ENCODE measurements around the gene WLS.
"Not testable (repeated sequence)": the region's sequence is repeated elsewhere in the genome, so short reads cannot be mapped to it uniquely, and the experiment has no call there.

WLS gene

DNA sequence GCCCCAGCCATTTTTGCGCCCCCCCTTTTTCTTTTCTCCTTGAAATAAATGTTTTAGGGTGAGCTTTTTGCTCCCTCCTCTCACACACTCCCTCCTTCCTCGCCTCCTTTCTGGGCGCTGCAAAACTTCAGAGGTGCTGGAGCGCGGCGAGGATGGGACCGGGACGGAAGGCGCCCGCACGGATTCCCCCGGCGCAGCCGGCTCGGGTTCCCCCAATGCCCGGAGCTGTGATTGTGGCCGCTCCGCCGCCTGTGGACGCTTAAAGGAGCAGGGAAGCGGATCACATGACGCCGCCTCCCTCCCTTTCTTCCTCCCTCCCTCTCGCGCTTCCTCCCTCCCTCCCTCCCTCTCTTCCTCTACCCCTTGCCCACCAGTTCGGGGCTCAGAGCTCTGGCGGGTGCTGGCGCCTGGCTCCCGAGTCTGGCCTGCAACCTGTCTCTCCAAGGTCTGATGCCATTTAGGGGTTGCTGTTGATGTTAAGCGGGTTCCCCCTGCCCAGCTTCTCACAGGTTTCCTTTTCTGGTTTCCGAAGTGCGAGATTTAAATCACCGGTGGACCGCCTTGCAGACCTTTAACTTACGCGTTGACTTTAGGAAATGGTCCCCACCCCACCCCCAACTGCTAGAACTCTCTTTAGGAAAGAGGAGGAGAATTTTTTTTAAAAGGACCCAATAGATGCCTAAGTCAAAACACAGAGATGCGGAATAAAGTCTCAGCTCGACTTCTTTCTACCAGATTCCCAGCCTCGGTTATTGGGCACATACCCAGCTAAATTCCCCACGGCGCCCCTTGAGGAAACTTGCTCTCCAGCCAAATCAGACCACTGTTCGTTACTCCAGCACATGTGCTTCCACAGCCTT lies at the start of gene WLS:
WLS (minus strand) TSS at position 235 of the 860 bp plus-strand sequence; CDS start at position 11, 224 bp downstream.
- DNase-seq (ENCODE audit: low spot score), result peak; percentile 78

DNA sequence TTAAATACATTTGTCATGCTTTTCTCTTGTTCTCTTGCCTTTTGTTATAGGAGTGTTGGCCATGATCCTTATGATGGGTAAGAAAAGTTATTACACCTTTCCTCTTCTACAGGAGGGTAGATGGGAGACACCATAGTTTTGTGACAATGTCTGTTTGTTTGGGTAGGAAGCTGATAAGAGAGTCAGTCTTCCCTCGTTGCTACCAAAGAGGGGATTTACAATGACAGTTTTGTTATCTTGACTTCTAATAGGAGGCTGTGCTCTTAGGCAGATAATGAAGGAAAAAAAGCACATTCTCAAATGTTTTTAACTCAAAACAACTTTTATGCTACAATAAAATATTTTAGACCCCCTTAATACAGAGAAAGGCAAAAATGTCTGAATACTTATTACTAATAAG lies 48.0 kb upstream of the WLS start:
- no peak for DNase-seq (ENCODE audit: low spot score)

DNA sequence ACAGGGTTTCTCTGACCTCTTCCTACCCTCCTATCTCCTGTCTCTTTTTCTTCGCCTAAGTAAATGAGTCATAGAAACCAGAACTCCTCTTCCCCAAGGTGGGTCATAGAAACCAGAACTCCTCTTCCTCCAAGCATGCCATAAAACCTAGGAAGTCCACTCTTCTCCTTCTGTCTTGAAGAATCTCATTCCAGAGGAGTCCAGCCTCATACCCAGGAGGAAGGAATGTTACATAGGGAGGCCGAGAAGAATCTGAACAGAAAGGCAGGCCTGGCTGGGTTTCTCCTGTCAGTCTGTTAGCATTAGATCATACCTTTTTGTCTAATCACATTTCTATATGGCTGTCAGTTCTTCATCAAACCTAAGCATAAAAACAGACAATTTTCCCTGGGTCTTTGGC lies 47.5 kb upstream of the WLS start:
- DNase-seq (ENCODE audit: low spot score), result no peak

DNA sequence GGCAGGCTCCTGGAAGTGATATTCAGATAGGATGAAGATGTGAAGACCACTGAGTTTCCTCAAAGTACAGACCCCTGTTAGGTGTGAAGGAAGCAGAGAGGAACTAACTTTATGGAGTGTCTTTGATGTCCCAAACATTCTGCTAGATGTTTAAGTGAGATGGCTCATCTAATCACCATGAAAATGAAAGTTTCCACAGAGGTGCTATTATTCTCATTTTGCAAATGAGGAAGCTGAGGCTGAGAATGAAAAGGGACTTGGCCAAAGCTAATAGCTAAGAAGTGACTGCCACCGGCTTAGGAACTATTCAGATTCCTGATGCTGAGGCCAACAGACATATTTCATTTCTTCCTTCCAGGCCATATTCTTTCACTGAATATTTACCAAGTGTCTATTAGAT lies 45.9 kb upstream of the WLS start:
- no peak for DNase-seq (ENCODE audit: low spot score)

DNA sequence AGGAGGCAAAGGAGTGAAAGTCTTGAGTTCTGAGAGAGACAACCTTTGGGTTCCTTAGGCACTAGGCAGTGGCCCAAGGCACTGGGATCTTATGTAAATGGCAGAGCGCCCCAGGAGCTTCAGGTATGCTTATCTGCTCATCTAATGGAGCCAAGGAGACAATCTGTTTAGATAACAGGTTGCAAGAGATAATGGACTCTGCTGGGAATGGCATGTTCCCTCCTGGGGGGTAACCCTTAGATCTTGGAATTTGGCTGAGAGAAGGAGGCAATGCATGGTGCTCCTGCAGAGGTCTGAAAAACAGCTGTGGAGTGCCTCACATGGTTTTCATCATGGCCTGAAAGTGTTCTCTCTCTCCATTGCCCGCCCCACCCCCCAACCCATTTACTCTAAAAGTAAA lies 44.1 kb upstream of the WLS start:
- no peak for DNase-seq (ENCODE audit: low spot score)

DNA sequence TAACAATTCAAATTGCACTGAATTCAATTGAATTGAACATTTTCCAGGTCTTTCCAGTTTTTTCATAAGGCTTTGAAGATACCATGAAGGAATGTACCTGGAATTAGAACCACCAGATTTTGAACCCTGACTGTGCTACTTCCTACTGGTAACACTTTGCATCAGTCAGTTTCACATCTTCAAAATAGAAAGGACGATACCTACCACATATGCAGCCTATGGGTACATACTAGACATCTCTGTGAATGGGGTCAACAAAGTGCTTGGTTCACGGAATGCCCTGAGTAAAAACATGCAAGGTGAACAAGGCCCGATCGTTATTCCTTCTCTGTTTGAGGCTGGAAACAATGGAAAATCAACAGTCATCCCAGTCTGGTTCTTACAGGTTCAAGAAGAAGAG lies 41.2 kb upstream of the WLS start:
- no peak for DNase-seq (ENCODE audit: low spot score)

DNA sequence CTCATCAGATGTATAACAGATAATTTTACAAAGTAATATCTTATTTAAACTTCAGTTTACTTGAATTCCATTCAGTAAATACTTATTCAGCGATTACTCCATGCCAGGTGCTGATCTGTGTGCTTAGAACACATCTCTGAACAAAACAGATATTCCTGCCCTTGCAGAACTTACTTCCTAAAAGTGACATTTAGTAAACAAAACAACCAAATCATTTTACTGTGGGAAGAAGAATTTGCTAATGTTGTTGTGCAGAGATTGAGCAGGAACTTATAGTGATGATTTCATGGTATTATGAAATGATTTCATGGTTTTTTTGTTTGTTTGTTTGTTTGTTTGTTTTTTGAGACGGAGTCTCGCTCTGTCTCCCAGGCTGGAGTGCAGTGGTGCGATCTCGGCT lies 39.3 kb upstream of the WLS start:
- DNase-seq (ENCODE audit: low spot score), result no peak

DNA sequence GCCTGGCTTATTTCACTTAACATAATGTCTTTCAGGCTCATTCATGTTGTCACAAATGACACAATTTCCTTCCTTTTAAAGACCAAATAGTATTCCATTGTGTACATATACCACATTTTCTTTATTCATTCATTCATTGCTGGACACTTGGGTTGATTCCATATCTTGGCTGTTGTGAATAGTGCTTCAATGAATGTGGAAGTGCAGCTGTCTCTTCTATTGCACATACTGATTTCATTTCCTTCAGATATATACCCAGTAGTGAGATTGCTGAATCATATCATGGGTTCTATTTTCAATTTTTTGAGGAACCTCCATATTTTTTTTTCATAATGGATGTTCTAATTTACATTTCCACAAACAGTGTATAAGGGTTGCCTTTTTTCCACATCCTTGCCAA lies 38.6 kb upstream of the WLS start:
- DNase-seq (ENCODE audit: low spot score), result no peak

DNA sequence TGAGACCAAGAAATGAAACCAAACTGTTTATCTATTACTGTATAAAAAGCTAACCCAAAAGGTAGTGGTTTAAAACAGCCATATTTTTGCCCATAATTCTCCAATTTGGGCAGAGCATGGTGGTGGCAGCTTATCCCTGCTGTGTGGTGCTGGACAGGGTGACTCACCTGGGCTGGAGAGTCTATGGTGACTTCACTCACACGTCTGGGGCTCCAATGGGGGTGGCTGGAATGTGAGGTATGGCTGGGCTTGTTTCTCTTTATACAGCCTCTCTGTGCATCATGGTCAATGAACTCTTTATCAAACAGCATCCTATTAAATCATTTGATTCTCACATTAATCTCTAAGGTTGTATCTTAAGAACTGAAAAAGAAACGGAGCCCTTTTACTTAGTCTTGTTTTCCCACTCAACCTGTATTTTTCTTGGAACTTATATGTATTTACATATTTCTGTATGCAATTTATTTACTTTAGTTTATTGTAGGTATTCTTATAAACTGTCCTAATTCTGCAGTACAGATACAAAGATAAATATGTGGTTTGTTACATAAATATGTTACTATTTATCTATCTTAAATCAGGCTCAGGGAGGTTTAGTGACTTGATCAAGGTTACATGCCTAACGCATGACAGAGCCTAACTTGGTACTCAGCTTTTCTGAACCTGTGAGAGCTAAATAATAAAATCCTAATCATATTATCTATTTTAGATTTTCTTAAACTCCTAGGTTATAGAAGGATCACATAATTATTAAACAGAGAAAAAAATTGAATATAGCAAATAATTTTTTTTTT lies 37.5 kb upstream of the WLS start:
- peak; percentile 51 for DNase-seq (ENCODE audit: low spot score)

DNA sequence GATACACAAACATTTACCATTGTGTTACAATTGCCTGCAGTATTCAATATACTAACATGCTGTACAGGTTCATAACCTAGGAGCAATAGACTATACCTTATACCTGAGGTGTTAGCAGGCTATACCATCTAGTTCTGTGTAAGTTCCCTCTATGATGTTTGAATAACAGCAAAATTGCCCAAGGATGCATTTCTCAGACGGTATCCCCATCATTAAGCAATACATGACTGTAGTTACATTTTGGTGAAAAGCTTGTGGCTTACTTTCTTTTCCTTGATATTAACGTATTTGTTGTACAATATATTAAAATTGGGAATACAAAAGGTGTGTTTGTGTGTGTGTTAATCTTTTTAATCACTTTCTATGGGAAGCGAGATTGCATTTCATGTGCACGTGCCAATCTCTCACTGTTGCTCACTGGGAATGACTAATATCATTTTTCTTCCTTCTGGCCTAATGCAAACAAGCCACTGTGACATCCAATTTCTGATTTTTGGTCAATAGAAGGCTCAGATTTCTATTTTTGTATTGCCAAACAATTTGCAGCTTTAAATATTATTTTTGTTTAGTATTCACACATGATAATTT lies 36.7 kb upstream of the WLS start:
- DNase-seq (ENCODE audit: low spot score), result no peak

DNA sequence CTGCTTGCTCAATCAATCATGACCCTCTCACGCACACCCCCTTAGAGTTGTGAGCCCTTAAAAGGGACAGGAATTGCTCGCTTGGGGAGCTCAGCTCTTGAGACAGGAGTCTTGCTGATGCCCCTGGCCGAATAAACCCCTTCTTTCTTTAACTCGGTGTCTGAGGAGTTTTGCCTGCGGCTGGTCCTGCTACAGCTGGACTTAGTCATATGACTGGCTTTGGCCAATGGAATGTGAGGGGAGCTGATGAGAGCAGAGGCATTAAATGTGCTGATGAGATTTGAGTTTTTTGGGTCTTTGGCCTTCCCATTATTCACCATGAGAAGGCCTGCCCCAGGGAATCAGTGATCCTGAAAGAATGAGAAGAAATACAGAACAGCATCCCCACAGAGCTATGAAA lies 24.5 kb upstream of the WLS start:
- not testable (repeated sequence) for DNase-seq (ENCODE audit: low spot score)

DNA sequence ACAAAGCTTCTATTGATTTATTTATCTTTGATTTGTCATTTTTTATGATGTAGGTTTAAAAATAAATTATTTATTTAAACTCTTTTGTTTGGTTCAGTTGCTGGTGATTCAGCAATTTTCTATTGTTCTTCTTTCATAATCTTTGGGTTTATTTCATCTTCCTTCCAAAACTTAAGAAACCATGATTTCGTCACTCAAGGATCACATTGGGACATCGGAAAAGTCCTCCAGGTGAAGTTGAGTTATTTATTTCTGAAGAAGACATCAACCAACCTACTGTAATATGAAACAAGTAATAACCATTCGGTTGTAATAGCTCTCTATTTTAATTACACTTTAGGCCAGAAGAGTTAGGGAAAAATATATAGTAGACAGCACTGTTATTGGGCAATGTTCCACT lies 23.0 kb upstream of the WLS start:
- DNase-seq (ENCODE audit: low spot score), result no peak

DNA sequence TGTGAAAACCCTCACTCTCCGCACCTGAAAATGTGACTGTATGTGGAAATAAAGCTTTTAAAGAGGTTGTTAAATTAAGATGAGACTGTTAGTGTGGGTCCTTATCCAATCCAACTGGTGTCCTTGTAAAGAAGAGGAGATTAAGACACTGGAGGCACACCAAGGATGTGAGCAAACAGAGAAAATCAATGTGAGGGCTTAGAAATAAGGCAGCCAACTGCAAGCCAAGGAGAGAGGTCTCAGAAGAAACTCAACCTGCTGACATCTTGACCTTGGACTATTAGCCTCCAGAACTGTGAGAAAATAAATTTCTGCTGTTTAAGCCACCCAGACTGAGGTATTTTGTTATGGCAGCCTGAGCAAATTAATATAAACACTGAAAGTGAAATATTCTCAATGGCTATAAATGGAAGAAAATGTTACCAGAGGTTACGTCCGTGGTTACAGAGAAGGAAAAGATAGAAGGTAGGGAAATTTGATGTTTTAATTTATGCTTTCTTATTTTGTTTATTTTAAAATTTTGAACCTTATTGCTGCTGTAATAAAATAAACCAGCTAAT lies 22.4 kb upstream of the WLS start:
- DNase-seq (ENCODE audit: low spot score), result no peak

DNA sequence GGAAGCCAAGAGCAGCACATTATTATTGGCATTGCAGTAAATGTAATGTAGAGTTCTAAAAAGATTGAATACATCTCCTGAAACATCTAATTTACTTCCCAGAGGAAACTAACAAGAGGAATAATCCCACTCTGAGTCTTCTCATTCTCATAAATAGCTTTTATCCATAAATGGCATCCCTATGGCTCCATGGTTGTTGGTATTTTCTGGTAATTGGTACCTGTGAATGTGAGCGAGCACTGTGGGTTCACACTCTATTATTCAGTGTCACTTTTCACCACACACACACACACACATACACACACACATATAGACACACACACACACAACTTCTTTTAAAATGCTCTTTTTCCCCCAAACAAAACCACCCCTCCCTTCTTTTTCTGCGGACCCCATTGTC lies 4.7 kb upstream of the WLS start:
- DNase-seq (ENCODE audit: low spot score), result no peak

DNA sequence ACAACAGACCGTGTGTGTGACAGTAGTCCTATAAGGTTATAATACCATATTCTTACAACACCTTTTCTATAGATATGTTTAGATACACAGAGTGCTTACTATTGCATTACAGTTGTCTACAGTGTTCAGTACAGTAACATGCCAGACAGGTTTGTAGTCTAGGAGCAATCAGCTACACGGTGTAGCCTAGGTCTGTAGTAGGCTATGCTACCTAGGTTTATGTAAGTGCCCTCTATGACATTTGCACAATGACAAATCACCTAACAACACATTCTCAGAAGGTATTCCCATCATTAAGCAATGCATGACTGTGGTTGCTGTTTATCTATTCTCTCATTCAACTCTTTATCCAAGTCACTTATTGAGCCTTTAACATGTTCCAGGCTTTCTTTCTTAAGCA lies 1.8 kb upstream of the WLS start:
- no peak for DNase-seq (ENCODE audit: low spot score)

DNA sequence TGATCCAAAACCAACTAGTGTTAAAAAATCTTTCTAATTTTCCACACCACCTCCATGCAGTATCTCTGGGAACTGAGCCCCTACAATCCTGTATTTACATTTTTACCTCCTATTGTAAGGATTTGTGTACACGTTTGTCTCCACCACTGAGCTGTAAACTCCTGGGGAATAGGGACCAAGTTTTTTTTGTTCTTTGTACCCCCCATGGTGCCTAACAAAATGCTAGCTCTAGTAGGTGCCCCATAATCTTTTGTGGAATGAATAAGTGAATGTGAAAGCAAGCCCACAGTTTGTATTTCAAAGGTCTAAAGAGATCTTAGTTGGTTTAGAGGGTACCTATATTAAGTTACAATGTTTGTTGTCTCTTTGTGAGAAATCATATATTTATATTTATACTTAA lies 879 bp upstream of the WLS start:
- DNase-seq (ENCODE audit: low spot score), result no peak

DNA sequence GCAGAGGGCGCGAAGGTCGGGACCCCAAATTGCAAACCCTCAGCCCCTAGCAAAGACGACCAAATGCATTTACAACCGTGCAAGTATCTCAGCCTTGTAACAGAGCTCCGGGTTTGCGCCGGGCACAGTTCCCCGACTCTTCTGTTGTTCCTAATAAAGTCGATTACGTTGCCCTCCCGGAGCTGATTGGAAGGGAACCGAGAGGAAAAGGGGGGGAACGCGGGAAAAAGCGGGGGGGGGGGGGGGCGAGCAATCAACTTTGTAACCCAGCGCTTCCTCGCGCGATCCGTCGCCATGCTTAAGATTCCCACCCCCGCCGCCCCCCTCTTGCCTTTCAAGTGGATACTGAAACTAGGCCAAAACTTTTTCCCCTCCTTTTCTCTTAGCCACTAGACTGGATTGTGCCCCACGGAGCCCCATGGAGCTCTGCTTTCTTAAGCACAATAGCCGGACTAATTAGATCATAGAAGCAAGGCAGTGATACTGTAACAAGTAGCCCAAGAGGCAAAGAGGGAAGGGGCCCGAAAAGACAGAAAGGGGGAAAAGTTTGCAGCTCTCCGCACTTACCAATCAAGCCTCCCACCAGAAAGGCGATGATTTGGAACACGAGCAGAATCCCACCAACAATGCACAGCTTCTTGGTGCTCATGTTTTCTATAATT lies 565 bp downstream of the WLS start:
- DNase-seq (ENCODE audit: low spot score), result peak; percentile 81

DNA sequence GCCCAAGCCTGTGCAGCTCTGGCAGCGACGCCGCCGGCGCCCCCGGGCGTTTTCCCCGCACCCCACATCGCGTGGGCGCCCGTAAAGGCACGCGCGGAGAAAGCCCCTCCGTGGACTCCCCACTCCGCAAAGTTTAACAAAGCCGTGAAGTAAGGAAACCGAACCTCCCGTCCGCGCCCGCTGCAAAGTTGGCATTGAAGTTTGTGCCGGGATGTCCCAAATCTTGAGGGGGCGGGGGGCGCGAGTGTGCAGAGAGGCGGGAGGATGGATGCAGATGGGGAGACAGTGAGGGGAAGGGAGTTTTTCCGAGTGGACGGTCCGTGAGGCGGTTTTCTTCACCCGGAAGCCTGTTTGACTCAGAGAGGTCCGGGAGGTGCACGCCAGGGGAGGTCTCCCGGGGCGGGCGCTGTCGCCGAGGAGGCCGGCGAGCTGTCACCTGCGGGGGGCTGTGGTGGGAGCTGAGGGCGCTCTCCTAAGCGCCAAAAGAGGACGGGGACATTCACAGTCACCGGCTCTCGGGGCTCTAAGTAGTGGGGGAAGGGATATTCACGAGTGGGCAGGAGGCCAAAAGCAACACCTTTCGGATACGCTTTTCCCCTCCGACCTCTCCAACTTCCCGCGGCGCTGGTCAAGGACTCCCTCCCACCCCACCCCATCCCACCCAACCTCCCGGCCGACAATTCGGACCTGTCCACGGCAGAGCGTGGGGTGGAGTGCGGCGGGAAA lies 1.3 kb downstream of the WLS start:
- peak; percentile 53 for DNase-seq (ENCODE audit: low spot score)

DNA sequence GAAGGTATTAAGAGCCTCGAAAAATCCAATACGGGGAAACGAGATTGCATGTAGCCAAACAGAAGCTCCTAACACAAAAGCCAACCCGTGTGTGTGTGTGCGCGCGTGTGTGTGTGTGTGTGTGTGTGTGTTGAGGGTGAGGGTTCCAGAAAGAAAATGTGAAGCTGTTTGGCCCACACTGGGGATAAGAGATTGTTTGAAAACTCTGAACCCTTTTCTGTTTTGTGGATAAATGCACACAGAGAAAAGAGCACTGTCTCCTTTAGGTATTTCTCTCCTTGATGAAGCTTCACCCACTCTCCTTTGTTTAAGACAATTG lies 1.9 kb downstream of the WLS start:
- no peak for DNase-seq (ENCODE audit: low spot score)

DNA sequence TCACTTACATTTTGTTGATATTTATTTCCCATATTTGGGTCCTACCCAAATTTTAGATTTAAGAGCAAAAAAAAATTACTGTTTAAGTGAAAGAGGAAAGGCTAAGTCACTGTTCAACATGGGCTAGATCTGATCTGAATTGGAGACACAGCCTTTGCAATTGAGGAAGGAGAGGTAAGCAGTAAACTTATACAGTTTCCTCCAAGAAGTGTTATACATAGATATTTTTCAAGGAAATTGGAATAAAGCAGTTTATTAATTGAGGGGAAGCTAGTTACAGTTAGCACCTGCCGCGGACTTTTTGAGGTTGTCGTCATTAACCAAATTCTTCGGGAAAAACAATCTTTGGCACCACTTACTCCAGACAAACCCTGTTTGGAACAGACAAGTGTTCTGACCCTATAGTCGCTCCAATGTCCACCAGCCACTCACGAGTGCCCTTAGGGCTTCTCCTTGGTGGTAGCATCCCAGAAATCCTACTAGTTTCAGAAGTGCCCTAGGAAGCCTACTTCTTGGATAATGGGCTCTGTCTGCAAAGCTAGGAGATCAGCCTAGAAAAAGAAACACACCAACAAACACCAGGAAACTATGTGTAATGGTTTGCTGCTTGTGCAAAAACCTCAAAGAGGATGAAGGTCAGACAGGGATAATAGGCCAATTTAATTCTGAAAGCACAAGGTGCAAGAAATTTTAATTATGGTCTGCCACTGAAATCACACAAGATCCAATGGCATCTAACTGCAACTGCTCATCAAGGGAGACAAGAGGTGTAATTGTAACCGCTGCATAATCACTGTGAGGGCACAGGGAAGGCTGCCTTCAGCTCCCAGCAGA lies 2.5 kb downstream of the WLS start:
- DNase-seq (ENCODE audit: low spot score), result no peak

DNA sequence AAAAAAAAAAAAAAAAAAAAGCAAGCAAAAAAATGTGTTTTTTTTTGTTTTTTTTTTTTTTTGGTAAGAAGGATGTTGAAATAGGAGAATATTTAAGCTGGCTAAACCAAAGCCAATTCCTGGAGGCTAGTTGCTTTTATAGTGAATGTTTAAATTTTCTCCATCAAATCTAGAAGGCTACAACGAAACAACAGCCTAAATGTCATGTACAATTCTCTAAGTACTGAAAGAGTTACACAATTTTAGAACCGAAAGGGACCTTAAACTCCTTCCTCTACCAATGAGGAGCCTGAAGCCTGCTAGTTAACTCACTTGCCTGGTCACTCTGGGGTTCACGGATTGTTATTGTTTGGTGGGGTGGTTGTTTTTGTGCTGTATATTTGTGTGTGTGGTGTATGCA lies 3.5 kb downstream of the WLS start:
- DNase-seq (ENCODE audit: low spot score), result no peak

Measured in hepatic stellate cell (primary cell).